IMR-90 (cell line): ENCODE results near the gene LMX1A. TPM values are rescaled to one million over a fixed set of nuclear protein-coding genes. Genes with fewer than 3 reads are reported as not detected.

ENCODE experiments used
- ATAC-seq: fragments of 200-7000 bp; cut with Tn5 transposase; 2 replicates; pipeline ENCODE4 v1.9.1; 2020; ENCODE audit warnings: low read depth, mild to moderate bottlenecking, moderate library complexity
- BruUV-seq: library from RNA; stranded (reverse); fragments of 400-500 nt; replicated peaks from 2 replicates; lab custom pipeline; 2021; lab: Mats Ljungman, UMichigan
- CTCF ChIA-PET: fragments of 300-600 bp; formaldehyde crosslinking; extraction: SDS; loops from one replicate; lab custom pipeline; 2021; ENCODE audit warnings: antibody characterized with exemption; lab: Yijun Ruan, JAX
- POLR2A ChIA-PET: fragments of 300-600 bp; sonication (Branson Sonifier 250); formaldehyde crosslinking; loops from one replicate; lab custom pipeline; 2022; ENCODE audit warnings: antibody characterized with exemption; ENCODE audit not compliant: unreplicated experiment; lab: Charles Lee
- DNase-seq: peaks from one replicate; pipeline ENCODE4 v3.0.0; 2013
- H2AFZ ChIP-seq: replicated peaks from 2 replicates; pipeline ENCODE3; 2013; ENCODE audit warnings: low read length, mild to moderate bottlenecking; ENCODE audit not compliant: poor library complexity
- H2AK5ac ChIP-seq: 2 replicates; pipeline ENCODE4 v1.6.1; 2013; ENCODE audit warnings: low read depth, low read length, inconsistent platforms
- H2AK9ac ChIP-seq: replicated peaks from 2 replicates; pipeline ENCODE3; 2013; ENCODE audit warnings: mild to moderate bottlenecking, low read depth, low read length, moderate library complexity; ENCODE audit not compliant: poor library complexity
- H2BK120ac ChIP-seq: 2 replicates; pipeline ENCODE4 v1.6.1; 2013; ENCODE audit warnings: low read depth, low read length, inconsistent platforms
- H2BK15ac ChIP-seq: 3 replicates; pipeline ENCODE4 v1.6.1; 2013; ENCODE audit warnings: low read depth, low read length, inconsistent platforms
- H2BK20ac ChIP-seq: 2 replicates; pipeline ENCODE4 v1.6.1; 2013; ENCODE audit warnings: low read depth, mild to moderate bottlenecking, inconsistent platforms, low read length, moderate library complexity
- H2BK5ac ChIP-seq: 2 replicates; pipeline ENCODE4 v1.6.1; 2013; ENCODE audit warnings: mild to moderate bottlenecking, low read depth, low read length, inconsistent platforms; ENCODE audit not compliant: poor library complexity, severe bottlenecking
- H3K14ac ChIP-seq: replicated peaks from 2 replicates; pipeline ENCODE4 v1.6.1; 2013; ENCODE audit warnings: low read depth, low read length, inconsistent platforms
- H3K18ac ChIP-seq: 2 replicates; pipeline ENCODE4 v1.6.1; 2013; ENCODE audit warnings: low read depth, low read length, control low read depth
- H3K23ac ChIP-seq: 2 replicates; pipeline ENCODE4 v1.6.1; 2013; ENCODE audit warnings: low read depth, low read length, inconsistent platforms
- H3K27ac ChIP-seq: 2 replicates; pipeline ENCODE4 v1.5.1; 2013; ENCODE audit warnings: mild to moderate bottlenecking, control low read depth, low read length; ENCODE audit not compliant: insufficient read depth
- H3K27me3 ChIP-seq: 2 replicates; pipeline ENCODE4 v1.6.1; 2013; ENCODE audit warnings: low read length; ENCODE audit not compliant: control insufficient read depth, insufficient read depth
- H3K36me3 ChIP-seq: 2 replicates; pipeline ENCODE4 v1.6.1; 2013; ENCODE audit warnings: low read length, mixed read lengths; ENCODE audit not compliant: control insufficient read depth, insufficient read depth
- H3K4ac ChIP-seq: 2 replicates; pipeline ENCODE4 v1.6.1; 2013; ENCODE audit warnings: low read depth, low read length, inconsistent platforms
- H3K4me1 ChIP-seq: 2 replicates; pipeline ENCODE4 v1.6.1; 2013; ENCODE audit warnings: low read length, mixed read lengths; ENCODE audit not compliant: control insufficient read depth, insufficient read depth
- H3K4me2 ChIP-seq: 2 replicates; pipeline ENCODE4 v1.6.1; 2013; ENCODE audit warnings: low read depth, mild to moderate bottlenecking, control low read depth, low read length, moderate library complexity
- H3K4me3 ChIP-seq: 2 replicates; pipeline ENCODE4 v1.5.1; 2013; ENCODE audit warnings: low read depth, mild to moderate bottlenecking, control low read depth, low read length, moderate library complexity; ENCODE audit not compliant: insufficient read depth
- H3K56ac ChIP-seq: 2 replicates; pipeline ENCODE4 v1.6.1; 2013; ENCODE audit warnings: low read length, inconsistent platforms; ENCODE audit not compliant: insufficient read depth; ENCODE audit errors: extremely low read depth
- H3K79me1 ChIP-seq, 2 experiments: 2 replicates each; pipeline ENCODE4 v1.6.1; 2013; ENCODE audit warnings: low read length in 2 of 2, inconsistent platforms in 1 of 2, low read depth in 1 of 2
- H3K9ac ChIP-seq: 2 replicates; pipeline ENCODE4 v1.6.1; 2013; ENCODE audit warnings: low read depth, low read length, control low read depth
- H3K9me1 ChIP-seq: 2 replicates; pipeline ENCODE4 v1.6.1; 2013; ENCODE audit warnings: low read length, inconsistent platforms; ENCODE audit not compliant: insufficient read depth
- H3K9me3 ChIP-seq: 2 replicates; pipeline ENCODE4 v1.6.1; 2013; ENCODE audit warnings: low read length; ENCODE audit not compliant: control insufficient read depth, insufficient read depth
- H4K20me1 ChIP-seq: 2 replicates; pipeline ENCODE4 v1.6.1; 2013; ENCODE audit warnings: low read length, inconsistent platforms; ENCODE audit not compliant: insufficient read depth
- H4K5ac ChIP-seq: 2 replicates; pipeline ENCODE4 v1.6.1; 2013; ENCODE audit warnings: mild to moderate bottlenecking, low read depth, low read length, control low read depth
- H4K8ac ChIP-seq, 2 experiments: 2 replicates each; pipeline ENCODE4 v1.6.1; 2013; ENCODE audit warnings: low read depth in 2 of 2, low read length in 2 of 2, control low read depth in 1 of 2, inconsistent platforms in 1 of 2
- H4K91ac ChIP-seq: 2 replicates; pipeline ENCODE4 v1.6.1; 2013; ENCODE audit warnings: low read depth, low read length, inconsistent platforms; ENCODE audit not compliant: insufficient read depth
- CEBPB ChIP-seq: IDR thresholded peaks from 2 replicates; pipeline ENCODE4 v1.6.1; 2012; ENCODE audit warnings: low read depth, low read length, improper control_type of control experiment
- FOS ChIP-seq: fragments of 150-350 bp; IDR thresholded peaks from 2 replicates; pipeline ENCODE4 v1.6.1; 2016; ENCODE audit warnings: low read depth, low read length
- MAFK ChIP-seq: IDR thresholded peaks from 2 replicates; pipeline ENCODE4 v1.6.1; 2012; ENCODE audit warnings: low read depth, low read length, improper control_type of control experiment
- NFE2L2 ChIP-seq: fragments of 150-350 bp; IDR thresholded peaks from 2 replicates; pipeline ENCODE4 v1.6.1; 2016; ENCODE audit warnings: low read depth, mild to moderate bottlenecking, low read length
- POLR2A ChIP-seq: IDR thresholded peaks from 2 replicates; pipeline ENCODE4 v1.6.1; 2012; ENCODE audit warnings: mild to moderate bottlenecking, low read depth, low read length
- RCOR1 ChIP-seq: IDR thresholded peaks from 2 replicates; pipeline ENCODE4 v1.6.1; 2012; ENCODE audit warnings: mild to moderate bottlenecking, low read length, improper control_type of control experiment; ENCODE audit not compliant: insufficient replicate concordance
- USF2 ChIP-seq: fragments of 150-350 bp; IDR thresholded peaks from 2 replicates; pipeline ENCODE4 v1.6.1; 2017; ENCODE audit warnings: mild to moderate bottlenecking, antibody characterized with exemption, low read length, low read depth
- WGBS, 2 experiments: methylation state at CpG; one replicate each; pipeline versions ENCODE4 v1.1.5 to v1.1.7; 2013; ENCODE audit warnings: missing lambda C conversion rate in 2 of 2; ENCODE audit not compliant: insufficient read length in 1 of 2; ENCODE audit errors: extremely low coverage in 2 of 2; 5-methylcytosine and 5-hydroxymethylcytosine counted together
- dilution Hi-C: fragments of 300-500 bp; cut with HindIII; formaldehyde crosslinking; loops from one replicate; pipeline ENCODE4 v1.14.3; 2018; ENCODE audit warnings: low sequenced_read_pairs; ENCODE audit not compliant: unreplicated experiment
- in situ Hi-C: fragments of 300-500 bp; cut with MboI; formaldehyde crosslinking; loops from 3 replicates; pipeline ENCODE4 v1.14.3; 2019; ENCODE audit warnings: low sequenced_read_pairs, inconsistent platforms, mixed read lengths
- intact Hi-C: fragments of 100-400 bp; cut with micrococcal nuclease; formaldehyde crosslinking; loops from 2 replicates; pipeline ENCODE4 v1.10.0; 2022
- polyA plus RNA-seq, 3 experiments: library from polyadenylated mRNA; depleted of rRNA; stranded (reverse); fragments of >200 nt; gene quantifications; 2 replicates each; pipeline ENCODE4 v1.2.3, GENCODE V29; 2012; ENCODE audit warnings: low replicate concordance in 1 of 3
- total RNA-seq: library from RNA; depleted of rRNA; stranded (reverse); fragments of >200 nt; gene quantifications from 2 replicates; pipeline ENCODE4 v1.2.3, GENCODE V29; 2012
- TF ChIP-seq, protein P1 (sequence below): conservative IDR thresholded peaks from 2 replicates; pipeline ENCODE4 v1.5.1; 2012; ENCODE audit warnings: mild to moderate bottlenecking, low read depth, low read length, improper control_type of control experiment

The LMX1A gene
- total and polyA plus RNA-seq, 2 of the 4 experiments (the other 2 are of a cell fraction), result not detected

DNA sequence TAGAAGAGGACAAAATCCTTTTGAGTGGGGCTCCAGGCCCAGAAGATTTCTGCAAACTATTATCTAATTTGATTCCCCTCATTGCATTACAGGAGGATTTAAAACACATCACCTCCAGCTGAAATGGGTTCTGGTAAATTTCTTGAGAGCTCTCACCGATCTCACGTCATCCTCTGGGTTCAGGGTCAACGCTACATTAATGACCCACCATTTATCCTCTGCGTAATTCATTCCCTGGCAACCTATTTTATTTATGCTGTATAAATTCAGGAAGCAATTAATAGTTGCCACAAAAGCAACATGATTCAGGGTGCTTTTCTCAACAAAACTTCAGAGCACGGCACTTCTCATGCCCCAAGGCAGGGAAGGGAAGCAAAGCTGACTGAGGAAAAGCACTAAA is 38.9 kb downstream of the LMX1A start:
- Histone ChIP-seq H3K36me3 (no peaks in the 10 kb centered on the region), H3K56ac (no peak overlapping the region), H2BK15ac (no peak overlapping the region), H3K14ac (no peak overlapping the region), H3K4me3 (no peak overlapping the region), H4K5ac (no peak overlapping the region), H2AK5ac (no peak overlapping the region), H2AFZ (no peak overlapping the region), H2BK120ac (no peak overlapping the region), H3K4me2 (no peak overlapping the region), H3K27me3 (no peaks in the 10 kb centered on the region), H4K91ac (no peak overlapping the region), H3K9me1 (no peaks in the 10 kb centered on the region), H3K18ac (no peak overlapping the region), H3K79me1 (no peaks in the 10 kb centered on the region), H3K4me1 (no peaks in the 10 kb centered on the region), H2AK9ac (no peak overlapping the region), H3K27ac (no peak overlapping the region), H2BK20ac (no peak overlapping the region), H3K9me3 (no peaks in the 10 kb centered on the region), H4K8ac (no peak overlapping the region), H3K23ac (no peak overlapping the region), H2BK5ac (no peak overlapping the region), H3K4ac (no peak overlapping the region), H3K9ac (no peak overlapping the region), H4K20me1 (no peaks in the 10 kb centered on the region)
- TF ChIP-seq, protein P1, sequence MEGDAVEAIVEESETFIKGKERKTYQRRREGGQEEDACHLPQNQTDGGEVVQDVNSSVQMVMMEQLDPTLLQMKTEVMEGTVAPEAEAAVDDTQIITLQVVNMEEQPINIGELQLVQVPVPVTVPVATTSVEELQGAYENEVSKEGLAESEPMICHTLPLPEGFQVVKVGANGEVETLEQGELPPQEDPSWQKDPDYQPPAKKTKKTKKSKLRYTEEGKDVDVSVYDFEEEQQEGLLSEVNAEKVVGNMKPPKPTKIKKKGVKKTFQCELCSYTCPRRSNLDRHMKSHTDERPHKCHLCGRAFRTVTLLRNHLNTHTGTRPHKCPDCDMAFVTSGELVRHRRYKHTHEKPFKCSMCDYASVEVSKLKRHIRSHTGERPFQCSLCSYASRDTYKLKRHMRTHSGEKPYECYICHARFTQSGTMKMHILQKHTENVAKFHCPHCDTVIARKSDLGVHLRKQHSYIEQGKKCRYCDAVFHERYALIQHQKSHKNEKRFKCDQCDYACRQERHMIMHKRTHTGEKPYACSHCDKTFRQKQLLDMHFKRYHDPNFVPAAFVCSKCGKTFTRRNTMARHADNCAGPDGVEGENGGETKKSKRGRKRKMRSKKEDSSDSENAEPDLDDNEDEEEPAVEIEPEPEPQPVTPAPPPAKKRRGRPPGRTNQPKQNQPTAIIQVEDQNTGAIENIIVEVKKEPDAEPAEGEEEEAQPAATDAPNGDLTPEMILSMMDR, result no peak
- TF ChIP-seq NFE2L2, result no peak
- TF ChIP-seq USF2, result no peak
- no peak for TF ChIP-seq RCOR1
- no peak for TF ChIP-seq CEBPB
- TF ChIP-seq POLR2A, result no peak
- no peak for TF ChIP-seq MAFK
- TF ChIP-seq FOS, result no peak
- no TSS peak for BruUV-seq
- dilution Hi-C loops, result no loop called here
- ChIA-PET POLR2A (interaction anchor here (0.6 kb wide), 1 partner anchor 344 kb away, joined by 6 read pairs; no protein-coding TSS in a partner anchor), CTCF (interaction anchor here (0.7 kb wide), 1 partner anchor 50 kb away, joined by 3 read pairs; no protein-coding TSS in a partner anchor)
- WGBS, 2 experiments, result no CpG with 5 or more reads among the region's 5 CpGs
- DNase-seq (no peak), ATAC-seq (no peak)
- intact Hi-C loops, result no loop called here
- in situ Hi-C loops, result no loop called here
